ENCODE data around the gene APEH.
"Not testable (repeated sequence)": the region's sequence is repeated elsewhere in the genome, so short reads cannot be mapped to it uniquely, and the experiment has no call there.

APEH gene

GRCh38 chr3:49670940-49671290 lies 3.2 kb upstream of the APEH start:
- DNase-seq, result no peak

- DNase-seq, result peak; percentile 80
Observed at GRCh38 chr3:49671291-49672288, 2.6 kb upstream of the APEH start.

DNA sequence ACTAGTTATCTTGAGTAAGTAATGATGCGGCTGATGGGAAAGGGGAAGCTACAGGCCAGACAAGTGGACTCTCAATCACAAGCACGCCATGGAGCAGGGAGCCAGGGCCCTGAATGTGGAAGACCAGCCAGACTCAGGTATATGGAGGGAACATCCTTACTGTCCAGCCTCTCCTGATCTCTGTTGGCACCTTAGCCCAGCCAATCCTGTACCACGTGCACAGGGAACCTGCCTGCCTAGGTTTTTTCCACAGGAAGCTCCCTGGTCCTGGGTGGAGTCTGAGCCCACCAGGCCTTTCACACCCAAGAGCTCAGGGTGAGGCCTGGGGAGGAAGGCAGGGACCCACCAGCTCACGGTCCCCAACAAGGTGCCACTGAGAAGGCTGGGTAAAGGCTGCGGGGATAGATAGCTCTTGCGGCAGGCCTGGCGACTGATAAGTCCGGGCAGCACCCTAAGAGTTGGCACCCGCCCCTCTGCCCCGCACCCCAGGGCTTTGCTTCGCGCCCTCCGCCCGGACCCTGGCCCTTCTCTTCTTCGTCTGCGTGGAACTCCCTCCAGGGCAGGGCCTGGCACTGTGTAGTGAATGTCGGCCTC lies 933 bp upstream of the APEH start:
- no peak for DNase-seq

GRCh38 chr3:49674497-49674983 lies 389 bp downstream of the APEH start:
- no peak for DNase-seq

DNA sequence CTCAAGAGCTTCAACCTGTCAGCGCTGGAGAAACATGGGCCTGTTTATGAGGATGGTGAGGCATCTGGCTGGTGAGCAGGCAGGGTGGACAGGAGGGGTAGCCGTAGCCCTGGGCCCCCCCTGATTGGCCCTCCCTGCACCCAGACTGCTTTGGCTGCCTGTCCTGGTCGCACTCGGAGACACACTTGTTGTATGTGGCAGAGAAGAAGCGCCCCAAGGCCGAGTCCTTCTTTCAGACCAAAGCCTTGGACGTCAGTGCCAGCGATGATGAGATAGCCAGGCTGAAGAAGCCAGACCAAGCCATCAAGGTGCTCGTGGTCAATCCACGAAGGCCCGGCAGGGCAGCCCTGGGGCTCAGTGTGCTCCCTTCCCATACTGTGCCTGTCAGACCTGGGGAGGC lies 1.8 kb downstream of the APEH start:
- DNase-seq, result no peak

DNA sequence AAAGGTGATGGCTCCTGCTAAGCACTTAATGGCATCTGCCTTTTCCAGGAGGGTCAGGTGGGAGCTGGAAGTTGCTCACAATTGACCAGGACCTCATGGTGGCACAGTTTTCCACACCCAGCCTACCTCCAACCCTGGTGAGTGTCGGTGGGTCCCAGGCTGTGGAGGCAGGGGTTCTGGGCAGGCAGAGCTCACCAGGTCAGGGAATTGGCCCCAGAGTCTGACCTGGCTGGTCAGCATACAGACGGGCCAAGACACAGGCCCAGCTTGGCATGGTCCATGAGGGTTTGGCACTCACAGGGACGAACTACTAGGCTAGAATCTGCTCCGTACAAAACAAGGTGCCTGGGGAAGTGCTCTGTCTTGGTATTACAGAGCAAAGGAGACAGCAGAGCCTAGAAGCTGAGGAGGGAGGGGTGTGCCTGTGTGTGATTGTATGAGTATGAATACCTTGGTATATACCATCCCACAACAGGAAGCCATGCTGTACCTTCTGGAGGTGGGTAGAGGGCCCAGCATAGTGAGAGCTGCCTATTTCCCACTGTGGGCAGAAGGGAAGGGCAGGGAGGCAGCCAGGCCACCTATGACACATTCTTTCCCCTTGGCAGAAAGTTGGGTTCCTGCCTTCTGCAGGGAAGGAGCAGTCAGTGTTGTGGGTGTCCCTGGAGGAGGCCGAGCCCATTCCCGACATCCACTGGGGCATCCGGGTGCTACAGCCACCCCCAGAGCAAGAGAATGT lies 6.5 kb downstream of the APEH start:
- no peak for DNase-seq

DNA sequence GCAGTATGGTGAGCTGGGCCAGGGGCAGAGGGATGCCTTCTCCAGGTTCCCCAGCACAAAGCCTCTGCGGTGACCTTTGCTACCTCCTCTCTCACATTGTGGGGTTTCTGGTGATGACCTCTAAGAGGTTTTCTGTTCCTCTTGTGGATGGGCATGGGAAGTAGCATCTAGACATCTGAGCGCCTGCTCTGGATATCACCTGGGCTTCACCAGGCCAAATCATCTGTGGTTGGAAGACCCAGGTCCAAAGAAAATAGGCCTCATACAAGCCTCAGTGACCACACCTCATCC lies 7.0 kb downstream of the APEH start:
- DNase-seq, result no peak

DNA sequence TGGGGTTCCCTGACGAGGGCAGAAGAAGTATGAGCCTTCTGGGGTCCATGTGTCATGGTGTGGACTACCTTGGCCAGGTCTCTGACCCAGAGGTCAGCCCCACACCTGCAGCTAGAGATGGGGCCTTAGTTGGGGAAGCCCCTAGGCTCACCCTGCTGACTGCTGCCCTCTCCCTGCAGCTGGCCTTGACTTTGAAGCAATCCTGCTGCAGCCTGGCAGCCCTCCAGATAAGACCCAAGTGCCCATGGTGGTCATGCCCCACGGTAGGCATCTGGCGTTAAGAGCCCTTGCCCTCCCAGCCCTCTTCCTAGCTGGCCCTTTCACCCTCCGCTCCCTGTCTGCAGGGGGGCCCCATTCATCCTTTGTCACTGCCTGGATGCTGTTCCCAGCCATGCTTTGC lies 7.4 kb downstream of the APEH start:
- DNase-seq, result no peak

GRCh38 chr3:49683162-49683561 lies 9.0 kb downstream of the APEH start:
- DNase-seq, result no peak

- DNase-seq, result not testable (repeated sequence)
Observed at GRCh38 chr3:49684453-49684852, 10.3 kb downstream of the APEH start.

- not testable (repeated sequence) for DNase-seq
Observed at GRCh38 chr3:49685103-49685502, 11.0 kb downstream of the APEH start.

DNA sequence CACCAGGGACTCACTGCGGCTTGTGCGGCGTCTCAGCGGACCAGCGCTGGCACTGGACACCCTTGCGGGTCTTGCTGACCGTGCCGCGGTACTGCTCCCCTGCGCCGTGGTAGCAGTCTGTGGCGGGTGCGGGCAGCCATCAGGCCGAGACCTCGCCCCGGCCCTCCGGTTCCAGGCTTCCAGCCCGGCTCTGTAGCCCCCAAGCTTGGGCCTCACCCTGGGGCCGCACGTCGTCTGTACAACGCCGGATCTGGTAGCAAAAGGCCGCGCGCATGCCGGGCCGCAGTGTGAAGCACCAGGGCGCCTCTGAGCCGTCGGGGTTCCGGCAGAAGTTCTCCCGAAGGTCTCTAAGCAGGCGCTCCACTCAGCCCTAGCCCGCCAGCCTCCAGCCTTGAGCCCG lies 11.7 kb downstream of the APEH start:
- DNase-seq, result not testable (repeated sequence)

DNA sequence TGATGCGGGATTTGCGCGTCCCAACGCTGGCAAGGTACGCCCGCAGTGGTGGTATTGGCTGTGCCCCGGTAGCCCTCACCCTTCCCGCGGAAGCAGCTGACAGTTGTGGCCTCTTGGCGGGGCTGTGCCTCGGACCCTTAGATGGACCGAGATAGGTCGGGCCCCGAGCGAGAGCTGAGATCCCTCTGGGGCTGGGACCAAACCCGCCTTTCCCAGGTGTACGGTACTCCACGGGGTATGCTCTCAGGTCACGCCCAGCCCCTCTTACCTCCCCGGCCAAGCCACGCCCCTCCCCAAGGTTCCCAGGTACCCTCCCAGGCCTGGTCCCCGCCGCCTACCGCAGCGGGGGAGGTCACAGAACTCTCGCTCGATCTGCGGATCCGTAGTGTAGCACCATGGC lies 12.2 kb downstream of the APEH start:
- DNase-seq, result peak; percentile 65

DNA sequence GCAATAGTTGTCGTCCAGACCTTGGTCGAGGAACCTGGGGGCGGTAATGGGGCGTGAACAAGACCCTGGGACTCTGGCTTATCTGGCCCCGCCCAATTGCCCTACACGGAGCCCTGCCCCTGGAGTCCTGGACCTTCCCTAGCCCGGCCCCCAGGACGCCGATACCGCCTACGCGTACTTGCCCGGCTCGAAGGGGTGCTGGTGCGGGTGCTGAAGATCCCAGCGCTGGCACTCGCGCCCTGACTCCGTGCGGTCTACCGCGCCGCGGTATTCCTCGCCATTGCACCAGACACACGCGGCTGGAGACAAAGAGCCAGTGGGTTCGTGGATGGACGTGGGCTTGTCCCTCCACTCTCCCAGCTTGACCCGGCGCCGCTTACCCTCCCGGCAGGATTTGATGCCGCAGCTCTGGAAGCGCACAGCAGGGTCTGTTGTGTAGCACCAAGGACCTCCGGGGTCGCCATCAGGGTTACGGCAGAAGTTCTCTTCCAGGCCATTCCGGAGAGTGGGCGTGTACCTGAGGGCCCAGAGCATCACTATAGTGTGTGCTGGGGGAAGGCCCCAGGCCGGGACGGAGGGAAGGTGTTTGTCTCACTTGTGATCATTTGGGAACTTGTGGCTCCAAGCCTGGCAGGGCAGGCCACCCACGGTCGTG lies 12.7 kb downstream of the APEH start:
- DNase-seq, result peak; percentile 49

GRCh38 chr3:49687424-49687795 lies 13.3 kb downstream of the APEH start:
- DNase-seq, result not testable (repeated sequence)

DNA sequence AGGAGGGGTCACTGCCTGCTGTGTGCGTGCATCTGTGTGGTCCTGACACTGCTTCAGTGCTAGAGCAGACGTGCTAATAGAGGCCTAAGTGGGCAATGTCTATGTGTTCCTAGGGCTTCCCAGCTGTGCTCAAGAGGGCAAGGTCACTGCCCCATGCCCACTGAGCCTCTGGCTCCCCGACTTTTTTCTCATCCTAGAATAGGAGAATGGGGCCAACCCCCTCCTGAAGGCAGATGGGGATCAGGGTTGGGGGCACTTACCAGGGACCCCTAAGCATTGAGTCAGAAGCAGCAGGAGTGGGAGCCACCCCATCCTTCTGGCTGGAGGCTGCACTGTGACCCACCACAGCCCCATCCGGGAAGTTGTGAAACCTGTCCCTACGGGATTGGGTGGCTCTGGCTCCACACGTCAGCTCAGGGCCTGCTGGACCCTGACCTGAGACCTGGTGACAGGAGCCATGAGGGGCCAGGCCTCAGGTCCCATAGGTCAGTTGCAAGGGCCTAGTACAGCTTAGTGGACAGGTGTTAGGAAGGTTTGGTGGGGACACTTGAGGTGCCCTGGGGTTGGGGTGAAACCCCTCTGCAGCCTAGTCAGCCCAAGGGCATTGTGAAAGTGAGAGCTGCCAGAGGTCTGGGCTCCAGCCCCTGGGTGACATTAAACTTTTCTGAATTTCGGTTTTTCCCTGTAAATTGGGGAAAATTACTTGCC lies 14.3 kb downstream of the APEH start:
- peak; percentile 8 for DNase-seq

DNA sequence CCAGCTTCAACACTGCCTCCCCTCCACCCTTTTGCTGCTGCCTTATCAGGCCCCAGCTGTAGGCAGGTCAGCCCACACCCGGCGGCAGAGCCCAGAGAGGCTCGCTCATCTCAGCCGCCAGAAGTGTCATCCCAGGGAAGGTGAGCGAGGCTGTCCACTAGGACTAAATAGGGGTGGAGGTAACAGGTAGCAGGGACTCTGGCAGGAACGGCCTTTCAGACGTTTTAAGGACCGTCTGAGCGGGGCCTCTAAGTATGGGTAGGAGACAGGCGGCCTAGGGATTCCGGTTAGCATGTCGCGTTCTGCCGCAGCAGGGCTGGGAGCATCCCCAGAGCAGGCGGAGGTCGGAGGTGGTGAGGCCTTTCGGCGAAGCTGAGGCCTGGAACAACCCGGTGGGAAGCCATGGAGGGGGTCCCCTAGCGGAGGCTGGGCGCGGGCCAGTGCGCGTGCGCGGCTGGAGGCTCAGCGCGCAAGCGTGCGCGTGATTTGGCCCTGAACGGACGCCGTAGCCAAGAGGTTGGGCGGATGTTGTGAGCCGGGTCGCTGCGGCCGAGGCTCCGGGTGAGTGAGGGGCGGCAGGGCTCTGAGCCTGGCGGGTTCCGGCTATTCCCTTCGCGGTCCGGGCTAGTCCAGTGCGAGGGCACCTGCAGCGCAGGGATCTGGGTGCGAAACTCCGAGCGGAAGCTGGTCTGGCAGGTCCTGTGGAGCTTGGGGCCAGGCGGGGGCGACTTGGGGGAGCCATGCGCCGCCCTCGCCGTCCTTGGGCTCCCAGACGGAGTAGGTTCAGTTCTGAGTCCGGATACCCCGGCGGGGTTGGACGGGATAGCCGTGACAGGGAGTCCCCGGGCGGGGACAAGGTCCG lies 15.1 kb downstream of the APEH start, which contains the start of the genes MST1 and RNF123:
MST1 (minus strand) TSS at position 429 of the 862 bp plus-strand sequence. CDS start 783 bp downstream, outside the sequence.
RNF123 (plus strand) TSS at position 512 of the 862 bp plus-strand sequence. CDS start 1,609 bp downstream, outside the sequence.
- DNase-seq, result peak; percentile 94

GRCh38 chr3:49689908-49690624 lies 15.9 kb downstream of the APEH start:
- DNase-seq, result not testable (repeated sequence)

- DNase-seq, result not testable (repeated sequence)
Observed at GRCh38 chr3:49690856-49691255, 16.7 kb downstream of the APEH start.

- DNase-seq, result not testable (repeated sequence)
Observed at GRCh38 chr3:49691481-49691880, 17.3 kb downstream of the APEH start.

Data from CD4-positive, alpha-beta T cell treated with Interleukin-17A for 4 hours (primary cell).